ENCODE measurements around the gene KRT4.

Gene KRT4

DNA sequence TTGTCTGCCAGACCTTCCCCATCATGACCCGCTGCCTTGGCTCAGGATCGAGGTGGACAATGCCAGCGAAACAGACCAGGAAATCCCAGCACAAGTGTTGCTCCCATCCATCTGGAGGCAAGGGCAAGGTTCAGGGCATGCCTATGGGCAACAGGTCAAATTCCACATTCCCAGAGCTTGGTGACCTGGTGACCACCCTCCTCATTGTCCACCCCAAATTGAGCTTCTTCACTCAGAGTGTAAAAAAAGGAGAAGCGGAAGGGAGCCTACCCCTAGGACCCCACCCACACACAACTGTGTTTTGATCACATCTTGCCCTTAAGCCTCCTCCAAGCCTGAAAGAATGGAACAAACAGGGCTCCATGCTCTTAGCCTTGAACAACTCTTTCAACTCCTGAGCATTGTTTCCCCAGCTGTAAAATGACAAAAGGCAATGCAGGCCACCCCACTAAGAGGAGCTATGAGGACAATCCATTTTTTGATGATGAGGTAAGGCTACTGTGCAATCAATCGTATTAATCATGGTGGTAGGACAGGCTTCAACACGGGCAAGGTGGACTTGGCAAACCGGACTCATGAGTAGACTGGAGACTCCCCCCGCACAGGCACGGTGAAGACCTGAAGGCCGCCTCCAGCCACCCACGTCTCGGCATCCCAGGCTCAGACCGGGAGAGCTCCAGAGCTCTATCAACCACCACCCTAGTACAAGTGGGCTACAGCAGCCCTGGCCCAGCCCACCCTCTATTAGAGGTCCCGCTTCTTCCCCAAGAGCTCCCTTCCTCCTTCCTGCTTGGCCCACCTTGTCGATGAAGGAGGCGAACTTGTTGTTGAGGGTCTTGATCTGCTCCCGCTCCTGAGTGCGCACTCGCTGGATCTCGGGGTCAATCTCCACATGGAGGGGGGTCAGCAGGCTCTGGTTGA, 19.3 kb upstream of the KRT4 start:
- Mint-ChIP-seq H3K27me3 (ENCODE audit: low read depth) (peaks cover 2% of the 10 kb centered on the region), H3K4me1 (ENCODE audit: low read depth) (peaks cover 15% of the 10 kb centered on the region), H3K4me3 (no peak overlapping the region), H3K27ac (no peak overlapping the region), H3K36me3 (ENCODE audit: low read depth) (no peaks in the 10 kb centered on the region), H3K9me3 (no peaks in the 10 kb centered on the region)
- DNase-seq (ENCODE audit: low spot score), result no peak

DNA sequence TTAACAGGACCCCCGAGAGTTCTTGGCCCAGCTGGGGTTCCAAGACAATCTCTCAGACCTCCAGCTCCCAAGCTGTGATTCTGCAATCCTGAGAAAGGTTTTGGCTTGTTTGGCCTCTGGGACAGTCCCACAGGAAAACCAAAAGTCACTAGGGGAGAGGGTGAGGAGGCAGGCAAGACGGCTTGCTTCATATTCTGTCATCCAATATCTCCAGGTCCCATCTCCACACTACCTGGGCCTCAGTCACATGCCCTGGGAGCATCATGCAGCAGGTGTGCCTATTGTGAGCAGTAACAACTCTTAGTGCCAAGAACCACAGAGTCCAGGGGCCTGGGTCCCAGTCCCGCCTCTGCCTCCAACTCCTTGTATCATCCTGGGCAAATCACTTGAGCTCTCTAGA, 18.5 kb upstream of the KRT4 start:
- peaks cover 15% of the 10 kb centered on the region for H3K4me1 Mint-ChIP-seq (ENCODE audit: low read depth)
- no peak overlapping the region for H3K4me3 Mint-ChIP-seq
- H3K36me3 Mint-ChIP-seq (ENCODE audit: low read depth), result no peaks in the 10 kb centered on the region
- H3K27me3 Mint-ChIP-seq (ENCODE audit: low read depth), result peaks cover 2% of the 10 kb centered on the region
- no peak overlapping the region for H3K27ac Mint-ChIP-seq
- H3K9me3 Mint-ChIP-seq, result no peaks in the 10 kb centered on the region
- DNase-seq (ENCODE audit: low spot score), result no peak

DNA sequence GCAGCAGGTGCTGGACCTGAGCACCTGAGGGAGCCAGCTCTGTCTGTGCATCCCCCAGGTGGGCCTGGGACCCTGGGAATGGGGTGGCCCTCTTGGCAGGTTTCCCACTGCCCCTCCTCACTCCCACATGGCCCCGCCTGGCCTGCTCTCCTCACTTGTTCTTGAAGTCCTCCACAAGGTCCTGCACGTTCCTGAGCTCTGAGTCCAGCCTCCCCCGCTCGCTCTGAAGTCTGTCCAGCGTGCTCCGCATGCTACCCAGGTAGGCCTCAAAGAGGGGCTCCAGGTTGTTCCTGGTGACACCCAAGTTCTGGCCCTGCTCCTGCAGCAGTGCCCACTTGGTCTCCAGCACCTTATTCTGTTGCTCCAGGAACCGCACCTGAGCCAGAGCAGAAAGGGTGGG, 17.3 kb upstream of the KRT4 start:
- H3K4me1 Mint-ChIP-seq (ENCODE audit: low read depth), result peaks cover 7% of the 10 kb centered on the region
- H3K27me3 Mint-ChIP-seq (ENCODE audit: low read depth), result peaks cover 2% of the 10 kb centered on the region
- H3K36me3 Mint-ChIP-seq (ENCODE audit: low read depth), result no peaks in the 10 kb centered on the region
- no peak overlapping the region for H3K27ac Mint-ChIP-seq
- no peak for DNase-seq (ENCODE audit: low spot score)
- no peak overlapping the region for H3K4me3 Mint-ChIP-seq
- H3K9me3 Mint-ChIP-seq, result no peaks in the 10 kb centered on the region

DNA sequence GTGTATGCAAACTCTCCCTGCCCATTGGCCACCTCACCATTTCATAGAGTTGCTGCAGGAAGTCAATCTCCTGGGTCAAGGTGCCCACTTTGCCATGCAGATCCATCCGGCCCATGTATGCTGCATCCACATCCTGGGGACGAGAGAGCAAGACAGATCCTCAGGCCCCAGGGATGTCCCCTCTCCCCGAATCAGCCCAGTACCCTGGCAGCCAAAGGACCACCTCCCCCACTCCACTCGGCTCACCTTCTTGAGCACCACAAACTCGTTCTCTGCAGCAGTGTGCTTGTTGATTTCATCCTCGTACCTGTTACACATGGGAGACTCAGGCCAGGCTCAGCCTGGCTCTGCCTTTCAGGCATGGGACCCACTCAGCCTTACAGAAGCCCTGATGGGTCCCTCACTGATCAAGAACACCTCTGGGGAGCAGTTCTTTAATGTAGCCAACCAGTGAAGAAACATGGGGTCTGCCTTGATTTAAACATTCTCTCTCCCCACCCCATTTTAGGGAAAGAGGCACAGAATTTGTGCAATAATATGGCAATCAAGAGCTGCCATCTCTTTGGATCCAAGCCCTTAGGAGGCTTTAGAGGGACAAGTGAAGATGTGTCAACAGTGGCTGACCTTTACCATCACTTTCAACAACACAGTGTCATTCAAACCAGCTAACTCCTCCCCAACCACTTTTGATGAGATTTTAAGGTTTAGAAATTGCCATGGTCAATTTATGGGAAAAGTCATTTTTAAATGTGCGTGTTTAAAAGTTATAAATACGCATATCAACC, 16.3 kb upstream of the KRT4 start:
- Mint-ChIP-seq H3K36me3 (ENCODE audit: low read depth) (no peaks in the 10 kb centered on the region), H3K27ac (no peak overlapping the region), H3K9me3 (no peaks in the 10 kb centered on the region), H3K4me3 (no peak overlapping the region), H3K4me1 (ENCODE audit: low read depth) (no peaks in the 10 kb centered on the region), H3K27me3 (ENCODE audit: low read depth) (peaks cover 2% of the 10 kb centered on the region)
- DNase-seq (ENCODE audit: low spot score), result no peak

DNA sequence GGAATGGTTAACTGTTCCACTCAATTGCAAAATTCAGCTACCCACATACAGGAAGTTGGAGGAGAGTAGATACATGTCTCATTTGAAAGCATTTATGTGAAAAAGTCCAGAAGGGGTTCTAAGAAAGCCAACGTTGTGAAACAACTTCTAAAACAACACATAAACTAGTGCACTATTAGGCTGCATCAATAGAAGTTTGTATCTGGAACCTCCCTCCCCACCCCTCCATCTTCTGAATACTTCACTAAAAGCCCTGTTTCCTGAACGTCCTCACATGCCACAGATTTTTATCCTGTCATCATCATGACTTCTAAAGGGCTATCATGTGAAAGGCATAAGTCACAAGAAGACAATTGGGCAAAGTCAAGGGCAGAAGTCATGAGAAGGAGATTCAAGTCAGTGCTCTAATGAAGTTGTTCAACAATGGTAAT, 14.7 kb upstream of the KRT4 start:
- H3K4me1 Mint-ChIP-seq (ENCODE audit: low read depth), result no peaks in the 10 kb centered on the region
- H3K4me3 Mint-ChIP-seq, result no peak overlapping the region
- H3K36me3 Mint-ChIP-seq (ENCODE audit: low read depth), result no peaks in the 10 kb centered on the region
- H3K27me3 Mint-ChIP-seq (ENCODE audit: low read depth), result peaks cover 2% of the 10 kb centered on the region
- no peak for DNase-seq (ENCODE audit: low spot score)
- no peak overlapping the region for H3K27ac Mint-ChIP-seq
- no peaks in the 10 kb centered on the region for H3K9me3 Mint-ChIP-seq

DNA sequence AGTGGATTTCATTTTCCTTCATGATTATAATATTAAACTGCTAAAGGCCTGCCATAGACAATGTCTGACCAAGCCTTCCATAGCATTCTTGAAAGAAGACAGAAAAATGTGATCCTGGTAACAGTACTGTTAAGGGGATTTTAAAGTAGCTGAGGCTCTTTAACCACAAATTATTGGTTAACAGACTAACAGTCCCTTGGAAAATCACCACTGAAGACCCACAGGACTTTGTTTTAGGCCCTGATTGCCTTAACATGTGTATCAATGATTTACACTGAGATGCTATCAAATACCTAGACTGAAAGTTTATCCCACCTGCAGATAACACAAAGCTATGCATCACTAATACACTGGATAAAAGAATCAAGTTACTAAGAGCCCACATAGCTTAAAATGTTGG, 14.2 kb upstream of the KRT4 start:
- no peaks in the 10 kb centered on the region for H3K9me3 Mint-ChIP-seq
- H3K27ac Mint-ChIP-seq, result no peak overlapping the region
- no peaks in the 10 kb centered on the region for H3K4me1 Mint-ChIP-seq (ENCODE audit: low read depth)
- H3K4me3 Mint-ChIP-seq, result no peak overlapping the region
- H3K36me3 Mint-ChIP-seq (ENCODE audit: low read depth), result no peaks in the 10 kb centered on the region
- H3K27me3 Mint-ChIP-seq (ENCODE audit: low read depth), result peaks cover 2% of the 10 kb centered on the region
- DNase-seq (ENCODE audit: low spot score), result no peak

DNA sequence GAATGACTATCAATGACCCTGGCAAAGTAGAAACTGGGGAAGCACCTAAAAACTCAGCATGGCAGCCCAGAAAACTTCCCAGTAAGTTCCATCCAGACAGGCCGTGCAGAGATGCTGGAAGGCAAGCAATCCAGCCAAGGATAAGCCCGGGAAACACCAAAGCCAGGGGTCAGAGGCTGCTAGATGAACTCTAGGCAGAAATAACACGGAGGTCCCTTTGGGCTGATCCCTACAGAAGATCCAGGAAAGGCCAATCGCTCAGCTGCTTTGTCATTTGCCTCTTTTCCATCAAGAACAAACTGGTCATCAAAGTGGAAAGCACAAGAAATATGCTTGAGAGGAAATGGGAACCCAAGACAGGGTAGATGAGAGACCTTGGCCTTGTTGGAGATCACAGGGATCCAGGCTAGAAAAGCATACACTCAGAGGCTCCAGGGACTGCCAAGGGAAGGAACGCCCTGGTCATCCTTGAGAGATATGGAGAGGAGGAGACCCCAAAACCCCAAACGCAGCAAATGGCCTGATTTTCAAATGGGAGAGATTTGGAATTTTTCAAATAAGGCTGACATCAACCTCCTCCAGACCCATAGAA, 13.7 kb upstream of the KRT4 start:
- DNase-seq (ENCODE audit: low spot score), result no peak
- Mint-ChIP-seq H3K9me3 (no peaks in the 10 kb centered on the region), H3K27me3 (ENCODE audit: low read depth) (peaks cover 2% of the 10 kb centered on the region), H3K4me1 (ENCODE audit: low read depth) (no peaks in the 10 kb centered on the region), H3K4me3 (no peak overlapping the region), H3K36me3 (ENCODE audit: low read depth) (no peaks in the 10 kb centered on the region), H3K27ac (no peak overlapping the region)

DNA sequence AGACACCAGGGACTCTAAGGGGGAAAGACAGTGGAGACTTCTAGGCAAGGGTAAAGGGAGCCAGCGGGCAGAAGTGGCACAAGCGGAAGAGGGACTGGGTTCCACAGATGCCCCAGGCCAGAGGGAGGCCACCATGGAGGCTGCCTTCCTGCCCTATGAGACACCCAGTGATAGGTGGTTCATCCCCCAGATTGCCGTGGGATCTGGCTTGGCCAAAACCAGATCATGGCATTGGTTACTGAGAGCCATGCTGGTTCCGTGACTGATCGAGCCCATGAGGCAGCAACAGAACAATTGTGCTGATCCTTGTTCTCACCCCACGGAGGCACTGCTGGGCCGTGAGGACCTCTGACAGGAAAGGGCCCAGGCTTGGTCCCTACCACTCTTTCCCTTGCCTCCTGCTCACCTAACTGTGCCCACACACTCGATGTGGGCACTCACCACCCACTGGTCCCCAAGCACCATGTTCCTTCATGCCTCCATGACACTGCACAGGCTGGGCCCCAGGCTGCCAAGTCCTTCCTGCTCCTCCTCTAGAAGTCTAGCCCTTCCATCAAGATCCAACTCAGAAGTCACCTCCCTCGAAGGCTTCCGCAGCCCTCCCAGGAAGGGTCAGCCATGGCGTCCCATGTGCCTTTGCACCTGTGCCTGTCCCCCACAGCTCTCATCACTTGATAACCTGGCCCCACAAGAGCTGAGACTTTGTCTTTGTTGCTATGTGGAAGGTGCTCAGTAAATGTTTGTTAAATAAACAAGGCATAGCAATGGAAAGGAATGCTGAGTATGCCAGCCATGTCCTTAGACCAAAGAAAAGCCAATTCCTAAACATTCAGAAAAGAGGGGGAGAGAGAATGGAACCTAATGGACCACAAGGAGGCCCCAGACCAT, 12.9 kb upstream of the KRT4 start:
- Mint-ChIP-seq H3K27ac (no peak overlapping the region), H3K4me1 (ENCODE audit: low read depth) (no peaks in the 10 kb centered on the region), H3K36me3 (ENCODE audit: low read depth) (no peaks in the 10 kb centered on the region), H3K4me3 (no peak overlapping the region), H3K9me3 (no peaks in the 10 kb centered on the region), H3K27me3 (ENCODE audit: low read depth) (peaks cover 2% of the 10 kb centered on the region)
- no peak for DNase-seq (ENCODE audit: low spot score)

DNA sequence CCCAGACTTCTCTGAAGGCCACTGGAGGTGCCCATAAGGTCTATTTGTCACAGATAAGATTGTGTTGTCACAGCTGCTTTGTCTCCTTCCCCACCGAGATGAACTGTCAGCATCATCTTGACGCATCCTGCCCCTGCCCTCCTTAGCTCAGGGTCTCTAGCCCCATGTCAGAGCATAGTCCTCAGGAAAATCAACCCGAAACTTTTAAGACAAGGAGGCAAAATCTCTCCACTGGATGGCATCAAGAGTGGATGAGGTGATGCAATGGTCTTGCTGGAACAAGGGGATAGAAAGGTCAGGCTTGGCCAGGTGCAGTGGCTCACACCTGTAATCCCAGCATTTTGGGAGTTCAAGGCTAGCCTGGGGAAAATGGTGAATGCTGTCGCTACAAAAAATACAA, 12.0 kb upstream of the KRT4 start:
- H3K27me3 Mint-ChIP-seq (ENCODE audit: low read depth), result peaks cover 2% of the 10 kb centered on the region
- no peak for DNase-seq (ENCODE audit: low spot score)
- H3K9me3 Mint-ChIP-seq, result no peaks in the 10 kb centered on the region

DNA sequence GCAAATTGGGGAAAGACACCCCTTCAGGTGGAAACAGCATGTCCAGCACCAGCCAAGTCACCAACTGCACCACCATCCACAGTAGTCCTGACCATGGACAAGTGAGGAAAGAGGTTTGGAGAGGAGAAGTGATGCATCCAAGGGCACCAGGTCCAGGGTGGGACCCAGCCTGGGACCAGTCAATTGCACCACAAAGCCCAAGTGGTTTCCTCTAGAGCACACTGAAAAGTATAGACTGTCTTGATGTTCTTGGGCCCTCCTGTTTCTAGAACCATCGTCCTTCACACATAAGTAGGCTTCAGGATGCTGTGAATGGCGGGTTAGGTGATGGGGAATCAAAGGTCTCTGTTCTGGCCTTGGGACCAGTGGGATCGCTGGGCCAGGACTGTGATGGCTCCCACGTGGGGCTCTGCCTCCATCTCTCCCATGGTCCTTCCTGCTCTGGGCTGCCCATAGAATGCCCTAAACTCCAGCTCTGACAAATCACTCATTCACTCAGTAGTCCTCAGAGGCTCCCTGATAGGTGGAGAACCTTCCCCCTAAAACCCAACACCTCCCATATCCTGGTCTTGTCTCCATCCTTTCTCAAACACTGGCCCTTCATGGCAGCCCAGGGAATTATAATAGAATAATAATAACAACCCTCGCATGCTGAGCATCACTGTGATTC, 11.0 kb upstream of the KRT4 start:
- H3K27ac Mint-ChIP-seq, result no peak overlapping the region
- H3K27me3 Mint-ChIP-seq (ENCODE audit: low read depth), result no peaks in the 10 kb centered on the region

More for the DNA sequence above, 12.0 kb upstream of the KRT4 start:
- Mint-ChIP-seq H3K27ac (no peak overlapping the region), H3K36me3 (ENCODE audit: low read depth) (no peaks in the 10 kb centered on the region), H3K4me3 (no peak overlapping the region), H3K4me1 (ENCODE audit: low read depth) (no peaks in the 10 kb centered on the region)

DNA sequence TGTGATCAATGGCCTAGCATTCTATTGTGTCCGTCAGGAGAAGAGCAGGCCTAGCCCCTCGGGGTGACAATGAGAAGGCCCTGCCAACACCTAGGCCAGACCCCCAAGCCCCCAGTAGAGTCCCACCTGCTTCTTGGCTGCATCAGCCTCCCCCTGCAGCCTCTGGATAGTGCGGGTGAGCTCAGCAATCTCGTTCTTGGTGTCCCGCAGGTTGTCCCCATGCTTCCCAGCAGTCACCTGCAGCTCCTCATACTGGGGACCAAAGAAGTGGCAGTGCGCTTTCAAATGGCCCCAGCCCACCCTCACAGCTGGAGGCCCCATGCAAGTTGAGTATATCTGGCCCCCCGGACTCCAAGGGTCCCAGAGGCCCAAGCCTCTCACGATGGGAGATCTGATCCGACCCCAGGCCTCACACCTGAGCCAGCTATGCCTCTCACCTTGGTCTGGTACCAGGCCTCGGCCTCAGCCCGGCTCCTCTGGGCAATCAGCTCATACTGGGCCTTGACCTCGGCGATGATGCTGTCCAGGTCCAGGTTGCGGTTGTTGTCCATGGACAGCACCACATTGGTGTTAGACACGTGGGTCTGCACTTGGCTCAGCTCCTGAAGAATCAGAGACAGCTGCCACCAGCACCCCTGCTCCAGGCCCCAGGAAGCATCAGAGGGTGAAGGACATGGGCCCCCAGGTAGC, 10.0 kb upstream of the KRT4 start:
- no peaks in the 10 kb centered on the region for H3K9me3 Mint-ChIP-seq
- no peak overlapping the region for H3K27ac Mint-ChIP-seq
- no peaks in the 10 kb centered on the region for H3K27me3 Mint-ChIP-seq (ENCODE audit: low read depth)
- no peak for DNase-seq (ENCODE audit: low spot score)
- H3K4me1 Mint-ChIP-seq (ENCODE audit: low read depth), result no peaks in the 10 kb centered on the region
- no peaks in the 10 kb centered on the region for H3K36me3 Mint-ChIP-seq (ENCODE audit: low read depth)
- H3K4me3 Mint-ChIP-seq, result no peak overlapping the region

More for the DNA sequence above, 11.0 kb upstream of the KRT4 start:
- Mint-ChIP-seq H3K36me3 (ENCODE audit: low read depth) (no peaks in the 10 kb centered on the region), H3K4me1 (ENCODE audit: low read depth) (no peaks in the 10 kb centered on the region), H3K4me3 (no peak overlapping the region), H3K9me3 (no peaks in the 10 kb centered on the region)
- DNase-seq (ENCODE audit: low spot score), result no peak

DNA sequence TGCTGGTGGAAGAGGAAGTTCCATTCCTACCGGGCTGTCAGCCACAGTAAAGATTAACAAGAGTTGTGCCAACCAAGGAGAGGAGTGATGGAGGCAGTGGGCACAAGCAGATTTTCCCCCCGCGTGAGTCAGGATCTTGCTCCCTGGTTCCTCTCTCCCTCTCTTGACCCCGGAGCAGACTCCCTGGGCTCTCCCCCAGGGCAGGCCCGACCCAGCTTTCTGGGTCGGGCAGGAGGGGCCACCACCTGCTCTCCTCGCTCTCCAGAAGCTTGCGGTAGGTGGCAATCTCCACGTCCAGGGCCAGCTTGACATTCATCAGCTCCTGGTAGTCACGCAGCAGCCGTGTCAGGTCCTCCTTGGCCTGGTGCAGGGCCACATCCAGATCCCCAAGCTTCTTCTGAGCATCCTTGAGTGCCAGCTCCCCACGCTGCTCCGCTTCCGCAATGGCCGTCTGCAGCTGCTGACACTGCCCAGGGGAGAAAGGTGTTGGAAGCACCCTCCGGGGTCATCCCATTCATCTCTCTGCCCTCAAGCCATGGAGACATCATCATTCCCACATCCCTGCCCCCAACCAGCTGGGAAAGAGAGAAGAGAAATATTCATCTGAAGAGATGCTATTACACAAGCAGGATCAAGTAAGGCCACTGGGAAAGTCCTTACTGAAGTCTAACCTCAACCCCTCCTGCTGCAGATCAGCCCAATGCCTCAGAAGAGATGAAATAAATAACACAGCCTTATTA, 9.0 kb upstream of the KRT4 start:
- Mint-ChIP-seq H3K9me3 (no peaks in the 10 kb centered on the region), H3K27ac (no peak overlapping the region), H3K4me1 (ENCODE audit: low read depth) (no peaks in the 10 kb centered on the region), H3K4me3 (no peak overlapping the region), H3K27me3 (ENCODE audit: low read depth) (no peaks in the 10 kb centered on the region), H3K36me3 (ENCODE audit: low read depth) (no peaks in the 10 kb centered on the region)
- no peak for DNase-seq (ENCODE audit: low spot score)

Data from T-helper 2 cell treated with Interferon-gamma antibody and Interleukin-4, amounts not matched to agents 5 μg/mL and 100 μg/mL, for 36 hours (primary cell).